AG04449 (cell line): ENCODE data around the gene RAB12.

ENCODE experiments used
- CTCF ChIA-PET: fragments of 350-600 bp; formaldehyde crosslinking; extraction: SDS; loops from one replicate; lab custom pipeline; 2021; ENCODE audit warnings: antibody characterized with exemption; lab: Yijun Ruan, JAX
- POLR2A ChIA-PET: fragments of 400-600, 350-600 bp; formaldehyde crosslinking; extraction: SDS; loops from one replicate; lab custom pipeline; 2020; ENCODE audit warnings: antibody characterized with exemption, inconsistent platforms; lab: Yijun Ruan, JAX
- DNase-seq: peaks from one replicate; pipeline ENCODE4 v3.0.0-alpha.2; 2010; ENCODE audit warnings: low read depth, low spot score
- H3K4me3 ChIP-seq: 2 replicates; pipeline ENCODE4 v1.5.1; 2011; ENCODE audit warnings: low read depth, mild to moderate bottlenecking, control low read depth, low read length
- CTCF ChIP-seq: IDR thresholded peaks from one replicate; pipeline ENCODE4 v1.5.1; 2011; ENCODE audit warnings: mild to moderate bottlenecking, moderate library complexity, low read length, control low read depth, inconsistent platforms; ENCODE audit not compliant: insufficient read depth; ENCODE audit errors: missing control alignments

The RAB12 gene

GRCh38 chr18:8609659-8610458 is 622 bp downstream of the RAB12 start:
- TF ChIP-seq CTCF: no peak
- ChIA-PET POLR2A (no interaction called here), CTCF (interaction anchor here (0.6 to 3.4 kb wide), 8 partner anchors 10 to 1324 kb away, joined by 3 to 25 read pairs (median 4); no protein-coding TSS in a partner anchor)
- peak overlapping the region; percentile 82 for H3K4me3 ChIP-seq
- DNase-seq: no peak

- POLR2A ChIA-PET: no interaction called here
- CTCF ChIA-PET: interaction anchor here (3.4 kb wide), 1 partner anchor 10 kb away, joined by 25 read pairs; no protein-coding TSS in a partner anchor
- H3K4me3 ChIP-seq: peak overlapping the region; percentile 82
- TF ChIP-seq CTCF: no peak
- DNase-seq: no peak
These were observed 1.2 kb downstream of the RAB12 start for GRCh38 chr18:8610459-8610851.

DNA sequence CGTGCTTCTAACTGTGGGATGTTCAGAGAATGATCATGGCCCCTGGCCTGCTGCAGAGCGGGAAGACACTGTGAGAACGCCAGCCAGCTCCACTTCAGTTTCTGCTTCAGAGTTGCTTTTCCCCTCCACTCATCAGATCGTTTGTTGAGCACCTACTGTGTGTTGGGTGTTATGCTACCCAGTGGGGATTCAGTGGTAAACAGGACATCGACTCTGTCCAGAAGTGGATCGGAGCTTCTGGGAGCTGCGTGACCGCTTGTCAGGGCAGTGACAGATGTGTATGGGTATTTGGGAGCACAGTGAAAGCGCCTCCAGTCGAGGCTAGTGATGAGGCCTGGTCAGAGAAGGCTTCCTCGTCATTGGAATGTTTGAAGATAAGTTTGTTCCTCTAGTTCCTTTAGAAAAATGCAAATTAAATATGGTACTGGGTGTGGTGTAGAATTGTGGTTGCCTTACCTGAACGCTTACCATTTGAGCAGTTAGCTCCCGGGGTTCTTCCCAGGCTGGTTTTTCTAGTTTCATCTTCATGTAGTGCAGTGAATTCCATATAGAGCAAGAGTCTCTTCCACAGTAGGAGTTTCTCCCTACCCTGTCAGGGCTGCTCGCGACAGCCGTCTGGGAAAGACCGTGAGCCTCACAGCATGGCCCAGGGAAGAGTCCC is 2.8 kb downstream of the RAB12 start:
- no peak overlapping the region for H3K4me3 ChIP-seq
- POLR2A ChIA-PET: no interaction called here
- DNase-seq: no peak
- CTCF ChIA-PET: no interaction called here
- no peak for TF ChIP-seq CTCF

- no peak for DNase-seq
- TF ChIP-seq CTCF: no peak
- peak overlapping the region; percentile 0; the same call in 1 of the 2 replicates for H3K4me3 ChIP-seq
- ChIA-PET POLR2A (no interaction called here), CTCF (interaction anchor here (1.8 to 2.2 kb wide), 2 partner anchors 11 to 373 kb away, joined by 8 to 10 read pairs; no protein-coding TSS in a partner anchor)
These were observed 5.6 kb downstream of the RAB12 start for GRCh38 chr18:8614875-8615274.

GRCh38 chr18:8615397-8616027 is 6.3 kb downstream of the RAB12 start:
- H3K4me3 ChIP-seq: peak overlapping the region; percentile 0; the same call in 1 of the 2 replicates
- ChIA-PET CTCF (interaction anchor here (0.7 to 1.8 kb wide), 3 partner anchors 9 to 373 kb away, joined by 3 to 10 read pairs (median 3); no protein-coding TSS in a partner anchor), POLR2A (interaction anchor here (0.7 kb wide), 1 partner anchor 14 kb away, joined by 3 read pairs; no protein-coding TSS in a partner anchor)
- TF ChIP-seq CTCF: no peak
- DNase-seq: peak; percentile 83
